T-cell (primary cell): ENCODE data around the gene NT5C1B. TPM values are rescaled to one million over a fixed set of nuclear protein-coding genes. Genes with fewer than 3 reads are reported as not detected.

ENCODE experiments used
- ATAC-seq, 4 experiments: fragments of 200-7000 bp in 3 of 4; fragments of 150-1000 bp in 1 of 4; cut with Tn5 transposase; replicated peaks in 1 of 4; 1 replicate in 3 of 4; 2 replicates in 1 of 4; pipeline ENCODE4 v1.10.0; 2021; ENCODE audit warnings: moderate library complexity in 3 of 4, mild to moderate bottlenecking in 2 of 4, moderate number of reproducible peaks in 1 of 4
- CTCF ChIA-PET, 2 donors: fragments of 300-600 bp; sonication (Branson Sonifier 250); formaldehyde crosslinking; loops; one replicate each; lab custom pipeline; 2022; ENCODE audit warnings: antibody characterized with exemption in 2 of 2; lab: Charles Lee
- POLR2A ChIA-PET, 2 donors: fragments of 300-600 bp; sonication (Branson Sonifier 250); formaldehyde crosslinking; loops; one replicate each; lab custom pipeline; 2022; ENCODE audit warnings: antibody characterized with exemption in 2 of 2; lab: Charles Lee
- DNase-seq, 35 experiments: peaks; one replicate each; pipeline versions ENCODE4 v3.0.0 to v3.0.0-alpha.2; 2013 to 2023
- H3K27ac ChIP-seq: one replicate; pipeline ENCODE4 v1.5.1; 2013; ENCODE audit warnings: low read length
- H3K27me3 ChIP-seq, 2 experiments: replicated peaks in 1 of 2; 1 replicate in 1 of 2; 2 replicates in 1 of 2; pipeline versions ENCODE4 v1.6.1 to v1.7.0; 2013; ENCODE audit warnings: low read length in 1 of 2, mixed read lengths in 1 of 2; ENCODE audit not compliant: control insufficient read depth in 2 of 2, insufficient read depth in 2 of 2; ENCODE audit errors: extremely low read depth in 1 of 2
- H3K36me3 ChIP-seq, 2 donors: 1 replicate in 1 of 2; 2 replicates in 1 of 2; pipeline versions ENCODE4 v1.6.1 to v1.7.0; 2013; ENCODE audit warnings: low read length in 1 of 2; ENCODE audit not compliant: control insufficient read depth in 2 of 2, insufficient read depth in 1 of 2; ENCODE audit errors: extremely low read depth in 1 of 2
- H3K4me1 ChIP-seq, 2 experiments: 1 replicate in 1 of 2; 2 replicates in 1 of 2; pipeline versions ENCODE4 v1.6.1 to v1.7.0; 2013; ENCODE audit warnings: low read length in 2 of 2, mixed read lengths in 1 of 2; ENCODE audit not compliant: insufficient read depth in 2 of 2, control insufficient read depth in 1 of 2; ENCODE audit errors: extremely low read depth in 1 of 2
- H3K4me3 ChIP-seq, 2 donors: 1 replicate in 1 of 2; 2 replicates in 1 of 2; pipeline versions ENCODE4 v1.5.1 to v1.7.0; 2013; ENCODE audit warnings: mild to moderate bottlenecking in 2 of 2, low read length in 1 of 2, moderate library complexity in 1 of 2; ENCODE audit not compliant: control insufficient read depth in 1 of 2; ENCODE audit errors: extremely low read depth in 1 of 2
- H3K9me3 ChIP-seq: 2 replicates; pipeline ENCODE4 v1.7.0; 2013
- H3K27ac Mint-ChIP-seq, 2 donors: one replicate each; pipeline ENCODE4 v1.8.0; 2020 to 2021; ENCODE audit warnings: mild to moderate bottlenecking in 2 of 2, mixed read lengths in 2 of 2
- H3K27me3 Mint-ChIP-seq, 2 donors: one replicate each; pipeline ENCODE4 v1.8.0; 2021 to 2022; ENCODE audit warnings: mixed read lengths in 2 of 2
- H3K36me3 Mint-ChIP-seq: one replicate; pipeline ENCODE4 v1.8.0; 2021; ENCODE audit warnings: mixed read lengths
- H3K4me1 Mint-ChIP-seq, 3 donors: one replicate each; pipeline ENCODE4 v1.8.0; 2020 to 2022; ENCODE audit warnings: mixed read lengths in 3 of 3, mild to moderate bottlenecking in 1 of 3
- H3K4me3 Mint-ChIP-seq, 3 donors: one replicate each; pipeline ENCODE4 v1.8.0; 2020 to 2022; ENCODE audit warnings: mild to moderate bottlenecking in 3 of 3, mixed read lengths in 3 of 3, moderate library complexity in 3 of 3
- H3K9me3 Mint-ChIP-seq, 3 donors: one replicate each; pipeline ENCODE4 v1.8.0; 2020 to 2022; ENCODE audit warnings: mixed read lengths in 3 of 3
- WGBS: methylation state at CpG from one replicate; pipeline ENCODE4 v1.1.5; 2013; ENCODE audit warnings: missing lambda C conversion rate; ENCODE audit not compliant: insufficient coverage; 5-methylcytosine and 5-hydroxymethylcytosine counted together
- total RNA-seq, 35 experiments: library from RNA in 6 of 35; stranded (reverse) in 6 of 35; fragments of 120-200 nt in 1 of 35; gene quantifications; one replicate each; pipeline versions ENCODE4 v1.2.1 to v1.2.4 and lab custom pipeline; 2013 to 2026

NT5C1B gene
- total RNA-seq, 5 donors from 2014 or later (not counting 1 experiment from before 2014, with no cell fraction given), result not detected

GRCh38 chr2:18516112-18516511 lies 73.3 kb downstream of the NT5C1B start:
- H3K36me3 Mint-ChIP-seq, result no peaks in the 10 kb centered on the region
- no peaks in the 10 kb centered on the region for H3K4me1 Mint-ChIP-seq
- ChIA-PET CTCF (interaction anchor here in 1 of 2 donors (0.7 to 1.4 kb wide), 3 partner anchors 19 to 1347 kb away, joined by 3 to 6 read pairs (median 4); no protein-coding TSS in a partner anchor), POLR2A (no interaction called here)
- no peaks in the 10 kb centered on the region for H3K9me3 Mint-ChIP-seq
- peaks cover 29 to 35% of the 10 kb centered on the region in 2 donors for H3K27me3 Mint-ChIP-seq
- no peaks in the 10 kb centered on the region for H3K36me3 ChIP-seq
- no peak overlapping the region for H3K4me3 Mint-ChIP-seq
- DNase-seq (no peak), ATAC-seq (no peak)
- no peak overlapping the region for H3K4me3 ChIP-seq
- H3K27ac Mint-ChIP-seq, result no peak overlapping the region
- no peaks in the 10 kb centered on the region for H3K9me3 ChIP-seq
- H3K4me1 ChIP-seq, result no peaks in the 10 kb centered on the region
- 77% methylated on average over 11 of the region's 11 CpGs for WGBS
- peaks cover 0 to 16% of the 10 kb centered on the region in 2 experiments for H3K27me3 ChIP-seq
- H3K27ac ChIP-seq, result no peak overlapping the region

DNA sequence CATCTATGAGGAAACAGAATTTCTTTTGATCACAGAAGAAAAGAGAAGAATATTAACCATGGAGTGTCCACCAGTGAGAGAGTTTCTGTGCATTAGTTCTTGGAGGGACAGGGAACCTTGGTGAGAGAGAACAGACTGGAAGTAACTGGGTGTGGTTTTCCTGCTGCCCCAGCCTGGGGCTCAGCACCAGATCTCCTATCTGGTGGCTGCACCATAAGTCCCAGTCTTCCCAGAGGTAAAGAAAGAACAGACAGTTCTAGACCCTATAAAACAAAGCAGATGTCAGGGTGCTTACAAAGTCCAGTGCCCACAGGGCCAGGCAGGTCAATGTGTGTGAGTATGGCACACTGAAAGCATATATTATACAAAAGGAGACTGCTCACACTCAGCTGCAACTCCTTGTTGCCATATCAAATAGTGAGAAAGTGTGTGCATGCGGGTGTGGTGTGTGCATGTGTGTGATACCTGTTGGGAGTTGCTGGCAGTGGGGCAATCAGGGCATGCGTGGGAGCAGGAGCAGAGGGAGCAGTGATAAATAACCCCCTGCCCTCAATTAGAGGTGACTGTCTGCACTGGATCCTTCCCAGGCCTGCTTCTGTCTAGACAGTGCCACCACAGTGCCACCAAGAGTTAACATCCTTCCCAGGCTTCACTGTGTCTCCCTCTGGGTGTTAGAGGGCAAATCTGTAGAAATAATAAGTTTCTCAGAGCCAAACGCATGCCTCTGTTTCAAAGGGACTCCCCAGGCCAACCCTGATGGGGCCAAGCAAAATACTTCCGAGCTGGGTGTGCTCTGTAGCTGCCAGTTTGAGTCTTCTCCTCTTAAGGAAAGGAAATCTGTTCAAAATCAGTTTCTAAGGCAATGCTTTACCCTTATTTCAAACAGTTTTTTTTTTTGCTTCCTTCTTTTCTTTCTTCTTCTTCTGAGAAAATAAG lies 74.6 kb downstream of the NT5C1B start:
- Histone ChIP-seq H3K27me3 (peaks cover 0 to 9% of the 10 kb centered on the region in 2 experiments), H3K4me3 (no peak overlapping the region), H3K9me3 (no peaks in the 10 kb centered on the region), H3K4me1 (no peaks in the 10 kb centered on the region), H3K36me3 (no peaks in the 10 kb centered on the region), H3K27ac (no peak overlapping the region)
- WGBS, result 69% methylated on average over 2 of the region's 4 CpGs
- H3K27ac Mint-ChIP-seq, result no peak overlapping the region
- POLR2A ChIA-PET, result no interaction called here
- no peak overlapping the region for H3K4me3 Mint-ChIP-seq
- CTCF ChIA-PET, result interaction anchor here in 1 of 2 donors (0.7 kb wide), 1 partner anchor 195 kb away, joined by 3 read pairs; no protein-coding TSS in a partner anchor
- no peak for DNase-seq
- no peaks in the 10 kb centered on the region for H3K4me1 Mint-ChIP-seq
- H3K9me3 Mint-ChIP-seq, result no peaks in the 10 kb centered on the region
- no peak for ATAC-seq
- H3K27me3 Mint-ChIP-seq, result peaks cover 34% of the 10 kb centered on the region in 2 donors
- no peaks in the 10 kb centered on the region for H3K36me3 Mint-ChIP-seq

Other genes starting within 250 kb of the NT5C1B start
- 10 to 100 TPM in 4 of 5 donors, 1 to 10 TPM in 1; 9.7 to 21.5 (median 18.8) TPM for gene RDH14, start 28.9 kb downstream of the NT5C1B start, total RNA-seq